Measurements from ENCODE around the gene VAMP2.

The VAMP2 gene

DNA sequence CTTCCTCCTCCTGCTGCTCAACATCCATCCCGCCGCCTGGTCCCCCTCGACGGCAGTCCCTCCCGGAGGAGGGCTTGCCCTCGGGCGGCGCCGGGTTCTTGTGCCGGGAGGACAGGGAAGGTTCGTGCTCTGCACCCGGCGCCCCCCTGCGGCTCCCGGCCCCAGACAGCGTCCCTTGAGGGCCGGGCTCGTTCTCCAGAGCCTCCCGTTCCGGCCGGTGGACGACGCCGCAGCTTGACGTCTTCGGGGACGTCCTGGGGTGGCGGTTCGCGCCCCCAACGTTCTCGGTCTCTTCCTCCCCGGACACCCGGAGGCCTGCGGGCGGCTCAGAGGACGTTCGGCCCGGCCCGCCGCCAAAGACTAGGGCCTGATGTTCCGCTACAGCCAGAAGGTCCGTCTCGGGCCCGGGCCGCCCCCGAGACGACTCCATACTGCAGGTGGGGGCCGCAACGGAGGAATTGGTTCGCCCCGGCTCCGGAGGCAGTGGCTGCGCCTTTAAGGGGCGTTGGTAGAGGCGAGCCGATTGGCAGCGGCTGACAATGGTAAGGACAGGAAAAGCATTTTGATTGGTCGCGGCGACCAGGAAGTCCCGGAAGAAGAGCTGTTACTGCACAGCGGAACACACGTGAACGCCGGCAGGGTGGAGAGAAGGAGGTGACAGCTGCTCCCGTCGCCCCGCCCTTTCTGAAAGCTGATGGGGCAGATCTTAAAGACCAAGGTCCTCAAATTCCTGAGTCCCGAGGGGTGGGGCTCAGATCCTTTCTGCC lies 27.1 kb upstream of the VAMP2 start, which contains the start of gene BORCS6 (continued):
- TF ChIP-seq, protein P1, sequence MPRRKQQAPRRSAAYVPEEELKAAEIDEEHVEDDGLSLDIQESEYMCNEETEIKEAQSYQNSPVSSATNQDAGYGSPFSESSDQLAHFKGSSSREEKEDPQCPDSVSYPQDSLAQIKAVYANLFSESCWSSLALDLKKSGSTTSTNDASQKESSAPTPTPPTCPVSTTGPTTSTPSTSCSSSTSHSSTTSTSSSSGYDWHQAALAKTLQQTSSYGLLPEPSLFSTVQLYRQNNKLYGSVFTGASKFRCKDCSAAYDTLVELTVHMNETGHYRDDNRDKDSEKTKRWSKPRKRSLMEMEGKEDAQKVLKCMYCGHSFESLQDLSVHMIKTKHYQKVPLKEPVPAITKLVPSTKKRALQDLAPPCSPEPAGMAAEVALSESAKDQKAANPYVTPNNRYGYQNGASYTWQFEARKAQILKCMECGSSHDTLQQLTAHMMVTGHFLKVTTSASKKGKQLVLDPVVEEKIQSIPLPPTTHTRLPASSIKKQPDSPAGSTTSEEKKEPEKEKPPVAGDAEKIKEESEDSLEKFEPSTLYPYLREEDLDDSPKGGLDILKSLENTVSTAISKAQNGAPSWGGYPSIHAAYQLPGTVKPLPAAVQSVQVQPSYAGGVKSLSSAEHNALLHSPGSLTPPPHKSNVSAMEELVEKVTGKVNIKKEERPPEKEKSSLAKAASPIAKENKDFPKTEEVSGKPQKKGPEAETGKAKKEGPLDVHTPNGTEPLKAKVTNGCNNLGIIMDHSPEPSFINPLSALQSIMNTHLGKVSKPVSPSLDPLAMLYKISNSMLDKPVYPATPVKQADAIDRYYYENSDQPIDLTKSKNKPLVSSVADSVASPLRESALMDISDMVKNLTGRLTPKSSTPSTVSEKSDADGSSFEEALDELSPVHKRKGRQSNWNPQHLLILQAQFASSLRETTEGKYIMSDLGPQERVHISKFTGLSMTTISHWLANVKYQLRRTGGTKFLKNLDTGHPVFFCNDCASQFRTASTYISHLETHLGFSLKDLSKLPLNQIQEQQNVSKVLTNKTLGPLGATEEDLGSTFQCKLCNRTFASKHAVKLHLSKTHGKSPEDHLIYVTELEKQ (tag by site-specific recombination; IDR thresholded peaks at IDR 0.05; ENCODE audit: borderline replicate concordance) = no peak
- TF ChIP-seq ZNF747 (tag by site-specific recombination; IDR thresholded peaks at IDR 0.05) (no peak), BCL11A (tag by site-specific recombination; IDR thresholded peaks at IDR 0.05; ENCODE audit: low read depth) (peak; percentile 69; the same call in 1 of the 2 replicates), ZNF2 (tag by site-specific recombination; IDR thresholded peaks at IDR 0.05) (peak; percentile 56; the same call in 1 of the 2 replicates), ZNF660 (tag by site-specific recombination; IDR thresholded peaks at IDR 0.05) (peak; percentile 23; the same call in 1 of the 2 replicates), ZNF157 (tag by site-specific recombination; IDR thresholded peaks at IDR 0.05) (no peak), ZNF23 (tag by site-specific recombination; IDR thresholded peaks at IDR 0.05; ENCODE audit: borderline replicate concordance) (no peak), PRDM10 (tag by site-specific recombination; IDR thresholded peaks at IDR 0.05) (peak; percentile 98), IKZF3 (tag by site-specific recombination; IDR thresholded peaks at IDR 0.05) (peak; percentile 83), ZNF112 (tag by site-specific recombination; IDR thresholded peaks at IDR 0.05) (no peak), GLIS2 (tag by site-specific recombination; IDR thresholded peaks at IDR 0.05) (peak; percentile 94), ZBTB48 (tag by site-specific recombination; IDR thresholded peaks at IDR 0.05) (peak; percentile 36; the same call in 1 of the 2 replicates), WT1 (tag by site-specific recombination; IDR thresholded peaks at IDR 0.05) (peak; percentile 69), ZNF501 (tag by site-specific recombination; IDR thresholded peaks at IDR 0.05) (peak; percentile 70; the same call in 1 of the 2 replicates), KLF8 (tag by site-specific recombination; IDR thresholded peaks at IDR 0.05) (peak; percentile 80), ZNF596 (tag by site-specific recombination; IDR thresholded peaks at IDR 0.05) (0 out of 2 replicates have a peak, but pooled peaks have one; percentile 46), ZBTB44 (tag by site-specific recombination; IDR thresholded peaks at IDR 0.05) (no peak)
- TF ChIP-seq, protein P2, sequence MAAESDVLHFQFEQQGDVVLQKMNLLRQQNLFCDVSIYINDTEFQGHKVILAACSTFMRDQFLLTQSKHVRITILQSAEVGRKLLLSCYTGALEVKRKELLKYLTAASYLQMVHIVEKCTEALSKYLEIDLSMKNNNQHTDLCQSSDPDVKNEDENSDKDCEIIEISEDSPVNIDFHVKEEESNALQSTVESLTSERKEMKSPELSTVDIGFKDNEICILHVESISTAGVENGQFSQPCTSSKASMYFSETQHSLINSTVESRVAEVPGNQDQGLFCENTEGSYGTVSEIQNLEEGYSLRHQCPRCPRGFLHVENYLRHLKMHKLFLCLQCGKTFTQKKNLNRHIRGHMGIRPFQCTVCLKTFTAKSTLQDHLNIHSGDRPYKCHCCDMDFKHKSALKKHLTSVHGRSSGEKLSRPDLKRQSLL (tag by site-specific recombination; IDR thresholded peaks at IDR 0.05) = no peak; the same call in 1 of the 2 replicates
- TF ChIP-seq, protein P3, sequence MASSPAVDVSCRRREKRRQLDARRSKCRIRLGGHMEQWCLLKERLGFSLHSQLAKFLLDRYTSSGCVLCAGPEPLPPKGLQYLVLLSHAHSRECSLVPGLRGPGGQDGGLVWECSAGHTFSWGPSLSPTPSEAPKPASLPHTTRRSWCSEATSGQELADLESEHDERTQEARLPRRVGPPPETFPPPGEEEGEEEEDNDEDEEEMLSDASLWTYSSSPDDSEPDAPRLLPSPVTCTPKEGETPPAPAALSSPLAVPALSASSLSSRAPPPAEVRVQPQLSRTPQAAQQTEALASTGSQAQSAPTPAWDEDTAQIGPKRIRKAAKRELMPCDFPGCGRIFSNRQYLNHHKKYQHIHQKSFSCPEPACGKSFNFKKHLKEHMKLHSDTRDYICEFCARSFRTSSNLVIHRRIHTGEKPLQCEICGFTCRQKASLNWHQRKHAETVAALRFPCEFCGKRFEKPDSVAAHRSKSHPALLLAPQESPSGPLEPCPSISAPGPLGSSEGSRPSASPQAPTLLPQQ (tag by site-specific recombination; IDR thresholded peaks at IDR 0.05) = peak; percentile 72; the same call in 1 of the 2 replicates
- TF ChIP-seq, protein P4, sequence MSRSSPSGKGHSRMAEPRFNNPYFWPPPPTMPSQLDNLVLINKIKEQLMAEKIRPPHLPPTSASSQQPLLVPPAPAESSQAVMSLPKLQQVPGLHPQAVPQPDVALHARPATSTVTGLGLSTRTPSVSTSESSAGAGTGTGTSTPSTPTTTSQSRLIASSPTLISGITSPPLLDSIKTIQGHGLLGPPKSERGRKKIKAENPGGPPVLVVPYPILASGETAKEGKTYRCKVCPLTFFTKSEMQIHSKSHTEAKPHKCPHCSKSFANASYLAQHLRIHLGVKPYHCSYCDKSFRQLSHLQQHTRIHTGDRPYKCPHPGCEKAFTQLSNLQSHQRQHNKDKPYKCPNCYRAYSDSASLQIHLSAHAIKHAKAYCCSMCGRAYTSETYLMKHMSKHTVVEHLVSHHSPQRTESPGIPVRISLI (tag by site-specific recombination; IDR thresholded peaks at IDR 0.05) = no peak
- TF ChIP-seq, protein P5, sequence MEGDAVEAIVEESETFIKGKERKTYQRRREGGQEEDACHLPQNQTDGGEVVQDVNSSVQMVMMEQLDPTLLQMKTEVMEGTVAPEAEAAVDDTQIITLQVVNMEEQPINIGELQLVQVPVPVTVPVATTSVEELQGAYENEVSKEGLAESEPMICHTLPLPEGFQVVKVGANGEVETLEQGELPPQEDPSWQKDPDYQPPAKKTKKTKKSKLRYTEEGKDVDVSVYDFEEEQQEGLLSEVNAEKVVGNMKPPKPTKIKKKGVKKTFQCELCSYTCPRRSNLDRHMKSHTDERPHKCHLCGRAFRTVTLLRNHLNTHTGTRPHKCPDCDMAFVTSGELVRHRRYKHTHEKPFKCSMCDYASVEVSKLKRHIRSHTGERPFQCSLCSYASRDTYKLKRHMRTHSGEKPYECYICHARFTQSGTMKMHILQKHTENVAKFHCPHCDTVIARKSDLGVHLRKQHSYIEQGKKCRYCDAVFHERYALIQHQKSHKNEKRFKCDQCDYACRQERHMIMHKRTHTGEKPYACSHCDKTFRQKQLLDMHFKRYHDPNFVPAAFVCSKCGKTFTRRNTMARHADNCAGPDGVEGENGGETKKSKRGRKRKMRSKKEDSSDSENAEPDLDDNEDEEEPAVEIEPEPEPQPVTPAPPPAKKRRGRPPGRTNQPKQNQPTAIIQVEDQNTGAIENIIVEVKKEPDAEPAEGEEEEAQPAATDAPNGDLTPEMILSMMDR (tag by site-specific recombination; IDR thresholded peaks at IDR 0.05) = peak; percentile 88

Measured in HEK293 (cell line).